ENCODE data around the gene HELZ. TPM values are rescaled to one million over a fixed set of nuclear protein-coding genes. Genes with fewer than 3 reads are reported as not detected.

HELZ gene
- total RNA-seq, 1 donor from 2014 or later, result 14.8 TPM

DNA sequence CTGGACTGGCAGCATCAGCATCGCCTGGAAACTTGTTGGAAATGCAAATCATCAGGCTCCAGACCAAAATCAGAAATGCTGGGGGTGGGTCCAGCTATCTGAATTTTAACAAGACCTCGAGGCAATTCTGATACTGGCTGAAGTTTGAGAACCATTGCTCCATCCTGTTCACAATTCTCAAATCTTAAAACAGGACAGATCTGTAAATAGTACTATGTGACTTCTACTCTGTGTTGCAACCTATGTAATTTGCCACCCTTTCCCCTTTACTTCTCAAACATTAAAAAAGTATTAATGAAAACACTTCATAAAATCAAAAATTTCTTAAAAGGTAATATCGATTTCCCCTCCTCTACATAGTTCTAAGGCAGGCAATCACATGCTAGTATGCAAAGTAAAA, 172.1 kb downstream of the HELZ start:
- DNase-seq (ENCODE audit: low read depth), result no peak
- no peaks in the 10 kb centered on the region for H3K36me3 ChIP-seq (ENCODE audit: control insufficient read depth, insufficient read depth, low read length)
- TF ChIP-seq, protein P1, sequence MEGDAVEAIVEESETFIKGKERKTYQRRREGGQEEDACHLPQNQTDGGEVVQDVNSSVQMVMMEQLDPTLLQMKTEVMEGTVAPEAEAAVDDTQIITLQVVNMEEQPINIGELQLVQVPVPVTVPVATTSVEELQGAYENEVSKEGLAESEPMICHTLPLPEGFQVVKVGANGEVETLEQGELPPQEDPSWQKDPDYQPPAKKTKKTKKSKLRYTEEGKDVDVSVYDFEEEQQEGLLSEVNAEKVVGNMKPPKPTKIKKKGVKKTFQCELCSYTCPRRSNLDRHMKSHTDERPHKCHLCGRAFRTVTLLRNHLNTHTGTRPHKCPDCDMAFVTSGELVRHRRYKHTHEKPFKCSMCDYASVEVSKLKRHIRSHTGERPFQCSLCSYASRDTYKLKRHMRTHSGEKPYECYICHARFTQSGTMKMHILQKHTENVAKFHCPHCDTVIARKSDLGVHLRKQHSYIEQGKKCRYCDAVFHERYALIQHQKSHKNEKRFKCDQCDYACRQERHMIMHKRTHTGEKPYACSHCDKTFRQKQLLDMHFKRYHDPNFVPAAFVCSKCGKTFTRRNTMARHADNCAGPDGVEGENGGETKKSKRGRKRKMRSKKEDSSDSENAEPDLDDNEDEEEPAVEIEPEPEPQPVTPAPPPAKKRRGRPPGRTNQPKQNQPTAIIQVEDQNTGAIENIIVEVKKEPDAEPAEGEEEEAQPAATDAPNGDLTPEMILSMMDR (IDR thresholded peaks at IDR 0.05; ENCODE audit: insufficient read depth, low read length, poor library complexity, severe bottlenecking), result no peak
- H3K27me3 ChIP-seq (ENCODE audit: control insufficient read depth, insufficient read depth, low read length), result no peaks in the 10 kb centered on the region
- H3K4me3 ChIP-seq (ENCODE audit: low read depth, low read length), result no peak overlapping the region

DNA sequence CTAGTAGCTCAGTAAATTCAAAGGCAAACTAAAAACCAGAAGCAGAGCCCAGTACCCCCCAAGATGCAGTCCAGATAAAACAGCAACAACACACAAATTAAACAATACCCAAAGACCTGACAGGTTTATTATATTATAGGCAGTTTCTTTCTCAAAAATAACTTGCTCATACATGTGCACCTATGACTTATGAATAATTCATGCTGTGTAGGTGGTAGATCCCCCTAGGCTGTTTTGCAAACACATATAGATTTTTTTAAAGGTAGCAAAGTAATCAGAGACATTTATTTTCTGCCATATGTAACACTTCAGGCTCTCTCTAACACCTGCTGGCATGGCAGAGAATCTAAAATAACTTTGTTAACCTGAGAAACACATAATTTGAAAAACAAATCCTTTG, 173.4 kb downstream of the HELZ start:
- TF ChIP-seq, protein P1 (IDR thresholded peaks at IDR 0.05; ENCODE audit: insufficient read depth, low read length, poor library complexity, severe bottlenecking), result no peak
- Histone ChIP-seq H3K27me3 (ENCODE audit: control insufficient read depth, insufficient read depth, low read length) (no peaks in the 10 kb centered on the region), H3K36me3 (ENCODE audit: control insufficient read depth, insufficient read depth, low read length) (no peaks in the 10 kb centered on the region), H3K4me3 (ENCODE audit: low read depth, low read length) (no peak overlapping the region)
- no peak for DNase-seq (ENCODE audit: low read depth)

DNA sequence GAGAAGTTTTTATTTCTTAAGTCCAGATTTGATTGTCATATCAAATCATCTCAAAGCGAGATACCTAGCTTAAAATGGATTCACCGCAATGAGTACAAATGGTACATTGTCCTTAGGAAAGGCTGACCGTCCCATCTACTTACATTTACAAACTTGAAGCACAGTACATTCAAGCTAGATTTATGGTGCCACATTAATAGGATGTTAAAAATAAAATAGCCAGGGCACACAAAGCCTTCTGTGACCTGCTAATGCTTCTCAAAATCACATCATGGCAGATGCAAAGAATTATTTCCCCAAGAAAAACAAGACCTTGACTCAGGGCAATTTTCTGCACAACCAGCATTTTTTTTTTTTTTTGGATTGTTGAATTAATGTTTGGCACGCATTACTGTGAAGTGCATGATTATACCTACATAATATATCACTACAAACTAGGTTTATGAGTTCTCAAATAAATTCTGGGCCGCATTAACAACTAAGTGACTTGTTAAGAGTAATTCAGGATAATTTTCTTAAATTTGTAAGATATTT, 175.3 kb downstream of the HELZ start:
- no peaks in the 10 kb centered on the region for H3K27me3 ChIP-seq (ENCODE audit: control insufficient read depth, insufficient read depth, low read length)
- H3K36me3 ChIP-seq (ENCODE audit: control insufficient read depth, insufficient read depth, low read length), result no peaks in the 10 kb centered on the region
- H3K4me3 ChIP-seq (ENCODE audit: low read depth, low read length), result no peak overlapping the region
- TF ChIP-seq, protein P1 (IDR thresholded peaks at IDR 0.05; ENCODE audit: insufficient read depth, low read length, poor library complexity, severe bottlenecking), result no peak
- DNase-seq (ENCODE audit: low read depth), result no peak

DNA sequence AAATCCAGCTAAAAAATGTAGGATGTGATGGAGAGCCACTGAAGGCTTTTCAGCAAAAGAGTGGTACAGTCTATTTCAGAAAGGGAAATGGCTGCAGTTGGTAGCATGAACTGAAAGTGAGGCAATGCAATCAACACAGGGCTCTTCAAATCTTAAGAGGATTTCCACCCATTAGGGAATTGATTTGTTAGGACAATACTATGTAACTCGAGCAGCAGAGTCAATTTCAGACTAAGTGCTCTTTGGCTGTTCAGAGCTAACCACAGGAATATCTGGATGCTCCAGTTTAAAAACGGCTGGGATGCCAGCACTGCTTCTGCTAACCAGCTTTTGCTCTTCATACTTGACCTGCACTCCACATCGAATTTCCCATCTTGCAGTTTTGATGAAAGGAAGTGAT, 176.0 kb downstream of the HELZ start:
- Histone ChIP-seq H3K4me3 (ENCODE audit: low read depth, low read length) (no peak overlapping the region), H3K27me3 (ENCODE audit: control insufficient read depth, insufficient read depth, low read length) (no peaks in the 10 kb centered on the region), H3K36me3 (ENCODE audit: control insufficient read depth, insufficient read depth, low read length) (no peaks in the 10 kb centered on the region)
- no peak for DNase-seq (ENCODE audit: low read depth)
- TF ChIP-seq, protein P1 (IDR thresholded peaks at IDR 0.05; ENCODE audit: insufficient read depth, low read length, poor library complexity, severe bottlenecking), result no peak

DNA sequence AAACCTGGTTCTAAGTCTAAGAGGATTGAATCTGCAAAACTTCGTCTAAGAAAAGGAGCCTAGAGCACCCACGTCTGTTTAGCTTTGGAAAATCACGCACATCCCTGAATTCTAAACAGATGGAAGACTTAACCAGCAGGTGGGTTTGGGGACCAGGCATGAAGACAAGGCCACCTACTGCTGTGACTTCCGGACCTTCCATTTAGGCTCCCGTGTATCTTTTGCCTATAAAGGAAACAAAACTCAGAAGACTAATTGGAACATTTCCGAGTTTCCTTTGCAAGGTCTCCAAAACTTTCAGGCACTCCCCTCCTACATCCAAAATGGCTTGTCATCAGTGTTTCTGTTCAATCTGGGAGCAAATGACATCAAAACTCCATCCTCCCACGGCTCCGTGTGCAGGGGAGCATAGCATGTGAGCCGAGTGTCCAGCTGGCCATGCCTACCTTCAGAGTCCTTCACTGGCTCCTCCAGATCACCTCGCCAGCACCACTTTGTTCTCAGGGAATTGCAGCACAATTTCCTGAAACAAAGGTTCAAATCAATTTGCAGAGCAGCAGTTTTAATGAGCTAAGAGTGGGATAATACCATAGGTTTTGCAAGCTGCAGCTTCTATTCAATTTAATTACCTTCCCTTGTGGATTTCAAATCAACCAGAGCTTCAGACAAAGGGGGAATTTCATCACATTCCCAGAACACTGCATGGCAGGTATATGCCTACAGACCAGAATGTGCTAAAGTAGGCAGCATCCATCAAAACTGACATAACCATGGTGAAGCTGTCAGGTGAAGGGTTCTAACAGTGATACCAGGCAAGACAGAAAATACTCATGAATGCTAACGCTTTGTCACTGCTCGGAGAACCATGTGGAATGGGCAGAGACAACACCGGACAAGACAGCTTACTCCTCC, 177.2 kb downstream of the HELZ start:
- no peaks in the 10 kb centered on the region for H3K27me3 ChIP-seq (ENCODE audit: control insufficient read depth, insufficient read depth, low read length)
- no peaks in the 10 kb centered on the region for H3K36me3 ChIP-seq (ENCODE audit: control insufficient read depth, insufficient read depth, low read length)
- no peak for DNase-seq (ENCODE audit: low read depth)
- H3K4me3 ChIP-seq (ENCODE audit: low read depth, low read length), result no peak overlapping the region
- TF ChIP-seq, protein P1 (IDR thresholded peaks at IDR 0.05; ENCODE audit: insufficient read depth, low read length, poor library complexity, severe bottlenecking), result no peak
